ENCODE measurements around the gene WNT7B.

The WNT7B gene

GRCh38 chr22:45995405-45996101 is 18.6 kb upstream of the WNT7B start:
- DNase-seq: no peak

GRCh38 chr22:45994491-45995404 is 17.8 kb upstream of the WNT7B start:
- DNase-seq: peak; percentile 78 to 92 (median 88)

GRCh38 chr22:45993841-45994240 is 16.9 kb upstream of the WNT7B start:
- DNase-seq: no peak

- DNase-seq: no peak
Observed at GRCh38 chr22:45993143-45993692, 16.3 kb upstream of the WNT7B start.

- no peak for DNase-seq
Observed at GRCh38 chr22:45992737-45993136, 15.8 kb upstream of the WNT7B start.

- no peak for DNase-seq
Observed at GRCh38 chr22:45991098-45991497, 14.1 kb upstream of the WNT7B start.

- no peak for DNase-seq
Observed at GRCh38 chr22:45987136-45987861, 10.3 kb upstream of the WNT7B start.

GRCh38 chr22:45984316-45984916 is 7.5 kb upstream of the WNT7B start:
- no peak for DNase-seq

- DNase-seq: no peak
Observed at GRCh38 chr22:45983797-45984196, 6.8 kb upstream of the WNT7B start.

- DNase-seq: no peak
Observed at GRCh38 chr22:45980761-45981160, 3.8 kb upstream of the WNT7B start.

- no peak for DNase-seq
Observed at GRCh38 chr22:45980268-45980570, 3.3 kb upstream of the WNT7B start.

- DNase-seq: no peak
Observed at GRCh38 chr22:45978275-45978713, 1.3 kb upstream of the WNT7B start.

GRCh38 chr22:45977551-45978274 is 751 bp upstream of the WNT7B start:
- DNase-seq: no peak

GRCh38 chr22:45976254-45977002 is 534 bp downstream of the WNT7B start:
- DNase-seq: no peak

- DNase-seq: no peak
Observed at GRCh38 chr22:45975164-45976161, 1.5 kb downstream of the WNT7B start.

GRCh38 chr22:45974498-45974897 is 2.5 kb downstream of the WNT7B start:
- DNase-seq: no peak

- DNase-seq: no peak
Observed at GRCh38 chr22:45972889-45973253, 4.1 kb downstream of the WNT7B start.

GRCh38 chr22:45972091-45972888 is 4.7 kb downstream of the WNT7B start:
- peak in 1 of 4 experiments; percentile 23 for DNase-seq

All from suppressor macrophage (primary cell).